ENCODE results near the gene SIK3. TPM values are rescaled to one million over a fixed set of nuclear protein-coding genes. Genes with fewer than 3 reads are reported as not detected.
A peak's percentile ranks its signal among the peaks of the same experiment; 100 is the strongest.

SIK3 gene
- total RNA-seq, 1 donor = 25.7 TPM

DNA sequence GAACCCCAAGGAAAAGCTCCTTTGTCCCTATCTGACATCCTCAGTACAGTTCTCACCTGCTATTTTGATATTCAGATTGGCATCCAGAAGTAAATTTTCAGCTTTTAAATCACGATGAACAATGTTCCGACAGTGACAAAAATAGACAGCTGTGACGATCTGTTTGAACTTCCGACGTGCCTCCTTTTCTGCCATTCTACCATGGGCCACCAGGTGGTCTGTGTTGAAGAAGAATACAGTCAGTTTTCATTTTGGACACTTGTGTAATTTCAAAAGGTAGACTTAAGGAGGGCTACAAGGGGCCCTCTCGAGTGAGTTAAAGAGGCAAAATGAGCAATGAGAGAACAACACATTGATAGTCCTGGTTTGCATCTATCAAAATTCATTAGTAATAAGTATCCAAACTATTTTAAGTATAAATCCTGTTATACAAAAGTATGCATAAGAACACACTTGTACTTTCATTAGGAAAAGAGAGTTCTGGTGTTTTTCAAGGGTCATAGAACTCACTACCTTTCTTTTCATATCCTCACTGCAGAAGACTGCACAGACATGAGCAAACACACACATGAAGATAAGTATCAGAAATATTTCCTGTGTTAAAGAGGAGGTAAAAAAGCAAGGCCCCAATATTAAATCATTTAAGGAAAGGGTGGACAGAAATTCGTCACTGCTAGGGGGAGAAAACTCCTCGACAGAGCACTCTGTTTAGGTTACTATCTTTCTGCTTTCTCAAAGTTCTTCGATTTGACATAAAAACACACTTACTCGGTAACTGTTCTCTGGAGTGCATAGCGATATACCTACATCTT, 170.9 kb downstream of the SIK3 start:
- Histone ChIP-seq H3K4me2 (ENCODE audit: insufficient read depth, low read length) (no peak overlapping the region), H4K20me1 (ENCODE audit: insufficient read depth, low read length) (peaks cover 2% of the 10 kb centered on the region), H2AFZ (ENCODE audit: low read length) (no peak overlapping the region), H3K36me3 (ENCODE audit: insufficient read depth, low read length) (peaks cover 12% of the 10 kb centered on the region), H3K9me3 (ENCODE audit: low read depth, low read length) (no peaks in the 10 kb centered on the region), H3K27me3 (ENCODE audit: insufficient read depth, low read length) (no peaks in the 10 kb centered on the region), H3K4me3 (ENCODE audit: insufficient read depth, low read length) (no peak overlapping the region), H3K27ac (ENCODE audit: low read depth, low read length) (no peak overlapping the region), H3K79me2 (ENCODE audit: insufficient read depth, low read length) (peaks cover 6% of the 10 kb centered on the region), H3K4me1 (ENCODE audit: insufficient read depth, low read length) (peaks cover 31% of the 10 kb centered on the region)
- no peak for DNase-seq (ENCODE audit: insufficient read length, low spot score, missing footprints)
- TF ChIP-seq, protein P1, sequence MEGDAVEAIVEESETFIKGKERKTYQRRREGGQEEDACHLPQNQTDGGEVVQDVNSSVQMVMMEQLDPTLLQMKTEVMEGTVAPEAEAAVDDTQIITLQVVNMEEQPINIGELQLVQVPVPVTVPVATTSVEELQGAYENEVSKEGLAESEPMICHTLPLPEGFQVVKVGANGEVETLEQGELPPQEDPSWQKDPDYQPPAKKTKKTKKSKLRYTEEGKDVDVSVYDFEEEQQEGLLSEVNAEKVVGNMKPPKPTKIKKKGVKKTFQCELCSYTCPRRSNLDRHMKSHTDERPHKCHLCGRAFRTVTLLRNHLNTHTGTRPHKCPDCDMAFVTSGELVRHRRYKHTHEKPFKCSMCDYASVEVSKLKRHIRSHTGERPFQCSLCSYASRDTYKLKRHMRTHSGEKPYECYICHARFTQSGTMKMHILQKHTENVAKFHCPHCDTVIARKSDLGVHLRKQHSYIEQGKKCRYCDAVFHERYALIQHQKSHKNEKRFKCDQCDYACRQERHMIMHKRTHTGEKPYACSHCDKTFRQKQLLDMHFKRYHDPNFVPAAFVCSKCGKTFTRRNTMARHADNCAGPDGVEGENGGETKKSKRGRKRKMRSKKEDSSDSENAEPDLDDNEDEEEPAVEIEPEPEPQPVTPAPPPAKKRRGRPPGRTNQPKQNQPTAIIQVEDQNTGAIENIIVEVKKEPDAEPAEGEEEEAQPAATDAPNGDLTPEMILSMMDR (IDR thresholded peaks at IDR 0.05; ENCODE audit: extremely low read depth, low read depth, low read length) = peak; percentile 42

DNA sequence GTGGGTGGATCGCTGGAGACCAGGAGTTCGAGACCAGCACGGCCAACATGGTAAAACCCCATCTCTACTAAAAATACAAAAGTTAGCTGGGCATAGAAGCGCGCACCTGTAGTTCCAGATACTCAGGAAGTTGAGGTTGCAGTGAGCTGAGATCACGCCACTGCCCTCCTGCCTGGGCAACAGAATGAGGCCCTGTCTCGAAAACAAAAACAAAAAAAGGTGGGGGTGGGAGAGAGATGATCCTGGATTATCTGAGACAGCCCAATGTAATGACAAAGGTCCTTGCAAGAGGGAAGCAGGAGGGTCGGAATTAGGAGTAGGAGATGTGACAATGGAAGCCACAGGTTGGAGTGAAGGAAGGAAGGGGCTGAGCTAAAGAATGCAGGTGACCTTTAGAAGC, 173.2 kb downstream of the SIK3 start:
- Histone ChIP-seq H3K27me3 (ENCODE audit: insufficient read depth, low read length) (no peaks in the 10 kb centered on the region), H3K4me3 (ENCODE audit: insufficient read depth, low read length) (no peak overlapping the region), H3K27ac (ENCODE audit: low read depth, low read length) (no peak overlapping the region), H2AFZ (ENCODE audit: low read length) (no peak overlapping the region), H3K36me3 (ENCODE audit: insufficient read depth, low read length) (peaks cover 12% of the 10 kb centered on the region), H3K9me3 (ENCODE audit: low read depth, low read length) (no peaks in the 10 kb centered on the region), H3K79me2 (ENCODE audit: insufficient read depth, low read length) (no peaks in the 10 kb centered on the region), H4K20me1 (ENCODE audit: insufficient read depth, low read length) (peaks cover 2% of the 10 kb centered on the region), H3K4me1 (ENCODE audit: insufficient read depth, low read length) (peaks cover 18% of the 10 kb centered on the region), H3K4me2 (ENCODE audit: insufficient read depth, low read length) (no peak overlapping the region)
- DNase-seq (ENCODE audit: insufficient read length, low spot score, missing footprints) = no peak
- TF ChIP-seq, protein P1 (IDR thresholded peaks at IDR 0.05; ENCODE audit: extremely low read depth, low read depth, low read length) = no peak

DNA sequence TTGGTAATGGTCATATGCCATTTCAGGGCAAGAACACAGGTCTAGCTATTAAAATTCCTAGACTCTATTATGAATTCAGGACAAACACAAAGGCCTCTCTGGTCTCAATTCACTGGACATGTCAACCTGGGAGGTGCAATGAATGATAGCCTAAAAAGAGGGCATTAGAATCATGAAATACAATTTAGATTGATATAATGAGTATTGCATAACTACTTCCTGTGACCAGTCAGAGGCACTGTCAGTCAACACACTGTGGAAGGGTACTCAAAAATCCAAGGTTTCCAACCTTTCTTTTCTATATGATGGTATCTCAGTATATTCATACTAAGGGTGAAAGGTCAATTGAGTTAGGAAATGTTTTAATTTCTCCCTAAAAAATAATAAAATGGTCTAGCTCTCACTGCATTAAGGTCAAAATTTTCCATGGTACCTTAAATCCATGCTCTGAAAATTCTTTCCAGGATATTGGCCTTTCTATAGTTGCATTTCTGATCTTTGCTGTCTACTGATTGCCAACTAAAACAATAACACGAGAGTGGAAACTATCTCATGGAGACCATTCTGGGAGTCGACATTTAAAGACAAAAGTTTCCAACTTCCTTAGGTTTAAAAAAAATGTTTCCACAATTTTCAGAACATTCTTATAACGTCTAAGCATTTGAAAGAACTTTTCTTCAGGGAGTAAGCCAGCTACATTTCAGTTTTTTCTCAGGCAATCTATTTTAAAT, 179.1 kb downstream of the SIK3 start:
- no peak for DNase-seq (ENCODE audit: insufficient read length, low spot score, missing footprints)
- Histone ChIP-seq H2AFZ (ENCODE audit: low read length) (no peak overlapping the region), H3K4me1 (ENCODE audit: insufficient read depth, low read length) (no peaks in the 10 kb centered on the region), H3K4me3 (ENCODE audit: insufficient read depth, low read length) (no peak overlapping the region), H3K4me2 (ENCODE audit: insufficient read depth, low read length) (no peak overlapping the region), H3K27ac (ENCODE audit: low read depth, low read length) (no peak overlapping the region), H3K79me2 (ENCODE audit: insufficient read depth, low read length) (no peaks in the 10 kb centered on the region), H3K9me3 (ENCODE audit: low read depth, low read length) (no peaks in the 10 kb centered on the region), H3K27me3 (ENCODE audit: insufficient read depth, low read length) (no peaks in the 10 kb centered on the region), H3K36me3 (ENCODE audit: insufficient read depth, low read length) (no peaks in the 10 kb centered on the region), H4K20me1 (ENCODE audit: insufficient read depth, low read length) (no peaks in the 10 kb centered on the region)
- TF ChIP-seq, protein P1 (IDR thresholded peaks at IDR 0.05; ENCODE audit: extremely low read depth, low read depth, low read length) = no peak

DNA sequence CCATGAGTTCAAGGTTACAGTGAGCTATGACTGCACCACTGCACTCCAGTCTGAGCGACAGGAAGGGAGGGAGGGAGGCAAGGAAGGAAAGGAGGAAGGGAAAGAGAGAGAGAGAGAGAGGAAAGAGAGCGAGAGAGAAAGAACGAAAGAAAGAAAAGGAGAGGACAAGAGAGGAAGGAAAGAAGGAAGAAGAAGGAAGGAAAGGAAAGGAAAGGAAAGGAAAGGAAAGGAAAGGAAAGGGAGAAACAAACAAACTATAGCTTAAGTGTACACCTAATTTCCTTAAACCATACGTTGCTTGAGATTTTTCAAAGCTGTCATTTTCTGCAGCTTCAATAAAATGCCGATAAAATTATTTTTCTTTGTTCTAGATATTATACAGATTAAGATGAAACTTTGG, 180.6 kb downstream of the SIK3 start:
- H3K4me3 ChIP-seq (ENCODE audit: insufficient read depth, low read length) = no peak overlapping the region
- no peak overlapping the region for H3K27ac ChIP-seq (ENCODE audit: low read depth, low read length)
- no peaks in the 10 kb centered on the region for H3K9me3 ChIP-seq (ENCODE audit: low read depth, low read length)
- no peaks in the 10 kb centered on the region for H3K36me3 ChIP-seq (ENCODE audit: insufficient read depth, low read length)
- H3K79me2 ChIP-seq (ENCODE audit: insufficient read depth, low read length) = no peaks in the 10 kb centered on the region
- peaks cover 2% of the 10 kb centered on the region for H4K20me1 ChIP-seq (ENCODE audit: insufficient read depth, low read length)
- no peak overlapping the region for H2AFZ ChIP-seq (ENCODE audit: low read length)
- H3K4me1 ChIP-seq (ENCODE audit: insufficient read depth, low read length) = peaks cover 11% of the 10 kb centered on the region
- TF ChIP-seq, protein P1 (IDR thresholded peaks at IDR 0.05; ENCODE audit: extremely low read depth, low read depth, low read length) = no peak
- no peak overlapping the region for H3K4me2 ChIP-seq (ENCODE audit: insufficient read depth, low read length)
- no peaks in the 10 kb centered on the region for H3K27me3 ChIP-seq (ENCODE audit: insufficient read depth, low read length)
- DNase-seq (ENCODE audit: insufficient read length, low spot score, missing footprints) = no peak

All from osteoblast (primary cell).